ENCODE results near the gene TMEM179.

DNA sequence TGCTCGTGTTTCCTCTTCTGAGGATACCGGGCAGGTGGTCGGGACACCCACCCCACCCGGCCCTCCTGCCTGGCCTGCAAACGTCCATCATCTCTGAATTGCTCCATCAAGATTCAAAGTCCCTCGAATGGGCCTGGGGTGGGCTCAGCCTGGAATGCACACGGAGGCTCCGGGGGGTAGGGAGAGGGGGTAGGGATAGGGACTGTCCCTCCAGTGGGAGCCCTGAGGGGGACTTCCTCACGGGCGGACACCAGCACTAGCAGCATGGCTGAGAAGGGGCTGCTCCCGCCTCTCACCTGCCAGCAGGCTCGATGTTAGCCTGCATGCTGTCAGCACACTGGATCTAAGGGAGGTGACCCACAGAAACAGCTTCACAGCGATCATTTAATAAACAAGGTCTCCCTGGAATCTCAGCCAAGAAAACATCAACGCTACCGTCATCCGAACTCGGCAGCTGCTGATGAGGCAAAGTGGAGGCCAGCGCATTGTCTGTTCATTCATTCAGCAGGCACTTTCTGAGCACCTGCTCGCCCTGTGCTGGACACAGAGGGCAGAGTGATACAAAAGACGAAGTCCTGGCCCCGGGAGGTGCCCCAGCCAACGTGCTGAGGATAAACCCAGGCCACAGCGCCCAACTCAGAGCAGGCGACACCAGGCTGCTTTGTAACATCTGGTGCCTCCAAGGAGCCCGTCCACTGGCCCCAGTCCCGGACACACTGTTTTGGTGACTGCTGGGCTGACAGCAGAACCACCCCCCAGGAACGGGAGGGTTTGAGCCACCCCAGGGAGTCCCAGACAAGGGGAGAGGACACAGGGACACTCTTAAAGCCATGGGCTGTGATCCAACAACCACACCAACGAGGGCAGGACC is 6.3 kb downstream of the TMEM179 start:
- TF ChIP-seq CTCF (conservative IDR thresholded peaks at IDR 0.05 in 1 of 2, IDR thresholded peaks at IDR 0.05 in 1 of 2; ENCODE audit: extremely low read depth in 1 of 2, insufficient read depth in 1 of 2, low read depth in 1 of 2, low read length in 2 of 2) (no peak), EZH2 (IDR thresholded peaks at IDR 0.05; ENCODE audit: borderline replicate concordance, low read length) (no peak)
